GM23338 (cell line): ENCODE measurements around the gene PNLIPRP3.
A peak's percentile ranks its signal among the peaks of the same experiment; 100 is the strongest.

Experiments used
- CREB1 ChIP-seq: fragments of 250-450 bp; sonication (Bioruptor Pico); IDR thresholded peaks from 2 replicates; pipeline ENCODE4 v1.5.0; 2020; ENCODE audit warnings: low read depth, mild to moderate bottlenecking, moderate library complexity
- CTCF ChIP-seq, 2 experiments: fragments of 200-600 bp in 1 of 2; sonication (generic) in 1 of 2; conservative IDR thresholded peaks; 2 replicates each; pipeline versions ENCODE4 v1.5.1 to v1.6.1; 2016 to 2017; ENCODE audit warnings: antibody characterized with exemption in 2 of 2, low read depth in 2 of 2, mild to moderate bottlenecking in 2 of 2, moderate library complexity in 1 of 2
- ETS1 ChIP-seq: IDR thresholded peaks from 2 replicates; pipeline ENCODE4 v1.6.1; 2016; ENCODE audit warnings: antibody characterized with exemption
- EZH2 ChIP-seq: fragments of 200-600 bp; sonication (generic); IDR thresholded peaks from one replicate; pipeline ENCODE4 v1.8.0; 2017; ENCODE audit warnings: antibody characterized with exemption, mild to moderate bottlenecking, low read depth; ENCODE audit not compliant: unreplicated experiment
- EZH2phosphoT487 ChIP-seq: fragments of 200-600 bp; sonication (generic); IDR thresholded peaks from one replicate; pipeline ENCODE4 v1.8.1; 2018; ENCODE audit warnings: antibody characterized with exemption; ENCODE audit not compliant: unreplicated experiment
- JUNB ChIP-seq: IDR thresholded peaks from one replicate; pipeline ENCODE4 v1.6.1; 2016; ENCODE audit warnings: antibody characterized with exemption; ENCODE audit not compliant: unreplicated experiment
- NANOG ChIP-seq: IDR thresholded peaks from 2 replicates; pipeline ENCODE4 v1.6.1; 2016; ENCODE audit warnings: antibody characterized with exemption, borderline replicate concordance
- POLR2AphosphoS5 ChIP-seq: IDR thresholded peaks from 2 replicates; pipeline ENCODE4 v1.6.1; 2016; ENCODE audit warnings: antibody characterized with exemption, low read depth
- REST ChIP-seq: IDR thresholded peaks from one replicate; pipeline ENCODE4 v1.6.1; 2018; ENCODE audit warnings: antibody characterized with exemption; ENCODE audit not compliant: unreplicated experiment
- STAT1 ChIP-seq: IDR thresholded peaks from one replicate; pipeline ENCODE4 v1.6.1; 2016; ENCODE audit warnings: antibody characterized with exemption; ENCODE audit not compliant: unreplicated experiment
- ZNF114 ChIP-seq: fragments of 250-450 bp; sonication (Bioruptor Pico); IDR thresholded peaks from 2 replicates; pipeline ENCODE4 v1.5.0; 2020; ENCODE audit warnings: mild to moderate bottlenecking, moderate library complexity
- ZNF331 ChIP-seq: fragments of 250-450 bp; sonication (Bioruptor Pico); IDR thresholded peaks from 2 replicates; pipeline ENCODE4 v1.5.0; 2020; ENCODE audit warnings: low read depth, mild to moderate bottlenecking, moderate library complexity

DNA sequence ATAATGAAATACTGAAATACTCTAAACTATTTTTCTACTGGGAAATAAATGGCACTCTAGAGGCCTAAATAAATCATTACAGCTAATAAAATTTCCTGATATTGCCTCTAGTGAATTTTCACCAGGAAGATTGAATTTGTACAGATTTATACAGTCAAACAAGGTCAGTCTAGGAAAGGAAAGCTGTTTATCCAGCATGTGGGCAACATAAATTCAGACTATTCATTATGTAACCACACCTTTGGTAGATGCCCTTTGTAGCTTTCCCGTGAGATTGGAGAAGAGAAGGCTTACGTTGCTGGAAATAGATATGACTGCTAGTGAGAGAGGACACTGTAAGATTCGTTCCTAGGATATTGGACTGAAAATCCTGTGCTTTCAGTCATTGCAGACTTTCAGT, 82.9 kb downstream of the PNLIPRP3 start:
- no peak for TF ChIP-seq REST
- TF ChIP-seq STAT1: no peak
- peak in 1 of 2 experiments; percentile 12; a peak in 1 of 4 replicates for TF ChIP-seq CTCF (conservative IDR thresholded peaks at IDR 0.05; ENCODE audit: low read depth in 2 of 2)
- TF ChIP-seq POLR2AphosphoS5: no peak
- no peak for TF ChIP-seq ETS1
- no peak for TF ChIP-seq EZH2phosphoT487
- TF ChIP-seq EZH2: no peak
- no peak for TF ChIP-seq JUNB
- TF ChIP-seq ZNF331 (CRISPR knock-in tag): no peak
- TF ChIP-seq CREB1 (CRISPR knock-in tag): no peak
- no peak for TF ChIP-seq ZNF114
- TF ChIP-seq NANOG: no peak
